Measurements from ENCODE around the gene SULT1E1.

Gene SULT1E1

DNA sequence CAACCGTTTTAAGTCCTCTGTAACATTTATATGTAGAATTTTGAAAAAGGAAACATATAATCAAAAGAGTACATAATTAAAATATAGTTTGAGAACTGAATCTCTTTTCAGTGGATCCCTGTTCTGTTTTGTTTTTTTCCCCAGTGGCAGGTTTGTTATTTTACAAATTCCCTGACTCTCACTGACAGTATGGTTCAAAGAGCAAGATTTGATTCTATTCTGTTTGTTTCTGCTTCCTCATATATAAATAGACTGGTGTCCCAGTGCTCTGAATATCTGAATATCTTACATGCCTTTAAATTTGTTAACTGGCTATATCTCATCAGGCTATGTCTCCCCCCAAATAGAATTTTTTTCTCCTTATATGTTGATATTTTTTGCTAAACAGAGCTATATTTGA, 16.6 kb downstream of the SULT1E1 start:
- CTCF ChIA-PET = no interaction called here

DNA sequence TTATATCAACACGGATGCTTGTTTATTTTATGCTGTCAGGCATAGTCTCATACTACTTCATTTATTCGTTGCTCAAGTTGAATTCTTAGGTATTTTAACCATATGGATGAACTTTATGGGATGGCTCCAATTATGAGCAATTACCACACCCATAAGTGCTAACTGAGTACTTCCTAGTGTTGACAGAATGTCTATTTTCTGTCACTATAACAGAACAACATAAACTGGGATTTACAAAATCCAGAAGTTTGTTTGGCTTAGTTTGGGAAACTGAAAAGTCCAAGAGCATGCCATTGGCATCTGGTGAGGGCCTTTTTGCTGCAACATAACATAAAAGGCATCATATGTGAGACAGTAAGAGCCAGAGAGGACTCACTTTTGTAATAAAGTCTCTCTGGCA, 21.0 kb downstream of the SULT1E1 start:
- DNase-seq (ENCODE audit: extremely low spot score) = no peak
- ChIA-PET CTCF (no interaction called here), POLR2A (no interaction called here)
- TF ChIP-seq TARDBP (IDR thresholded peaks at IDR 0.05) = no peak
- no peak for TF ChIP-seq SP1 (IDR thresholded peaks at IDR 0.05)
- TF ChIP-seq FOXK2 (IDR thresholded peaks at IDR 0.05) = no peak
- TF ChIP-seq LEF1 (IDR thresholded peaks at IDR 0.05; ENCODE audit: borderline replicate concordance) = no peak
- TF ChIP-seq BHLHE40 (IDR thresholded peaks at IDR 0.05; ENCODE audit: borderline replicate concordance) = no peak

More for the DNA sequence above, 16.6 kb downstream of the SULT1E1 start:
- no peak for DNase-seq (ENCODE audit: extremely low spot score)
- TF ChIP-seq NFRKB (IDR thresholded peaks at IDR 0.05) (no peak), BHLHE40 (IDR thresholded peaks at IDR 0.05; ENCODE audit: borderline replicate concordance) (no peak), CTBP1 (IDR thresholded peaks at IDR 0.05; ENCODE audit: borderline replicate concordance) (no peak), LEF1 (IDR thresholded peaks at IDR 0.05; ENCODE audit: borderline replicate concordance) (no peak), FOXK2 (IDR thresholded peaks at IDR 0.05) (no peak), ELF4 (IDR thresholded peaks at IDR 0.05) (no peak), HDGF (IDR thresholded peaks at IDR 0.05; ENCODE audit: borderline replicate concordance) (no peak), SUZ12 (IDR thresholded peaks at IDR 0.05) (no peak), ARNT (IDR thresholded peaks at IDR 0.05) (no peak), SP1 (IDR thresholded peaks at IDR 0.05) (no peak), FOXA1 (IDR thresholded peaks at IDR 0.05) (no peak), L3MBTL2 (conservative IDR thresholded peaks at IDR 0.05) (no peak), ZNF384 (IDR thresholded peaks at IDR 0.05) (no peak), FOXM1 (IDR thresholded peaks at IDR 0.05; ENCODE audit: borderline replicate concordance) (no peak), TARDBP (IDR thresholded peaks at IDR 0.05) (no peak)
- TF ChIP-seq, protein P1, sequence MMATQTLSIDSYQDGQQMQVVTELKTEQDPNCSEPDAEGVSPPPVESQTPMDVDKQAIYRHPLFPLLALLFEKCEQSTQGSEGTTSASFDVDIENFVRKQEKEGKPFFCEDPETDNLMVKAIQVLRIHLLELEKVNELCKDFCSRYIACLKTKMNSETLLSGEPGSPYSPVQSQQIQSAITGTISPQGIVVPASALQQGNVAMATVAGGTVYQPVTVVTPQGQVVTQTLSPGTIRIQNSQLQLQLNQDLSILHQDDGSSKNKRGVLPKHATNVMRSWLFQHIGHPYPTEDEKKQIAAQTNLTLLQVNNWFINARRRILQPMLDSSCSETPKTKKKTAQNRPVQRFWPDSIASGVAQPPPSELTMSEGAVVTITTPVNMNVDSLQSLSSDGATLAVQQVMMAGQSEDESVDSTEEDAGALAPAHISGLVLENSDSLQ (IDR thresholded peaks at IDR 0.05) = no peak
- POLR2A ChIA-PET = no interaction called here

DNA sequence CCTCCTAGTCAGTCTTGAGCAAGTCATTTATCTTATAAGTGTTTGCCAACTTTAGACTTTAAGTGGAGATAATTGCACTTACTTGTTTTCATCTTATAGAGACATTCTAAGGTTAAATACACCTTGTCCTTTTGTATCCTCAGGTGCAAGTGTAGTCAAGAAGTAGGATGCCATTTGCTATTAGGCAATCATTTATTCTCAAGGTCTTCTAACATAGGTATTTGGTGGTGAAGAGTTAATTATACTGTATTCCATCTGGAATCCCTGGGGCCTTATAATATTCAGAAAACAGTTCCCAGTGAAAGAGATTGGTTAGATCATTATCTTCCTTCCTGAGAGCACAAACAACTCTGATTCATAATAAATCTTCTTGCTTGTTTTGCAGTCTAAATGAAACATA, 23.7 kb downstream of the SULT1E1 start:
- TF ChIP-seq HDGF (IDR thresholded peaks at IDR 0.05; ENCODE audit: borderline replicate concordance) (no peak), ARNT (IDR thresholded peaks at IDR 0.05) (no peak)
- DNase-seq (ENCODE audit: extremely low spot score) = no peak
- CTCF ChIA-PET = no interaction called here
- POLR2A ChIA-PET = no interaction called here

DNA sequence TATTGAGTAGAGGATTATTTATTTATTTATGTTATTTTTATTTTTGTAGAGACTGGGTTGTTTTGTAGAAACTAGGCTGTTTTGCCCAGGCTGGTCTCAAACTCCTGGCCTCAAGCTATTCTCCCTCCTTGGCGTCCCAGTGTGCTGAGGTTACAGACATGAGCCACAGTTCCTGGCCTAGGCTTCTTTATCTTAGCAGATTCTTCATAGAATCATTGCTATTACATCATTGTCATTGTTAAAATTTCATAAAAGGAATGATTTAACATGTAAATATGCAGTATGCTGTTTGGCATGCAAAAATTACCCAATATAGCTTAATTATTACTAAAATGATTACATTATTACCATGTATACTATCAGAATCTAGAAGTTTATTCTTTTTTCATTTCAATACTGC, 24.2 kb downstream of the SULT1E1 start:
- CTCF ChIA-PET = no interaction called here
- no peak for TF ChIP-seq FOXM1 (IDR thresholded peaks at IDR 0.05; ENCODE audit: borderline replicate concordance)
- TF ChIP-seq FOXK2 (IDR thresholded peaks at IDR 0.05) = no peak
- TF ChIP-seq NFRKB (IDR thresholded peaks at IDR 0.05) = no peak
- TF ChIP-seq LEF1 (IDR thresholded peaks at IDR 0.05; ENCODE audit: borderline replicate concordance) = no peak
- no peak for TF ChIP-seq L3MBTL2 (conservative IDR thresholded peaks at IDR 0.05)
- TF ChIP-seq, protein P1 (IDR thresholded peaks at IDR 0.05) = no peak
- TF ChIP-seq HDGF (IDR thresholded peaks at IDR 0.05; ENCODE audit: borderline replicate concordance) = no peak
- no peak for TF ChIP-seq CTBP1 (IDR thresholded peaks at IDR 0.05; ENCODE audit: borderline replicate concordance)
- no peak for TF ChIP-seq SUZ12 (IDR thresholded peaks at IDR 0.05)
- TF ChIP-seq ARNT (IDR thresholded peaks at IDR 0.05) = no peak
- no peak for TF ChIP-seq FOXA1 (IDR thresholded peaks at IDR 0.05)
- TF ChIP-seq TARDBP (IDR thresholded peaks at IDR 0.05) = no peak
- no peak for TF ChIP-seq ELF4 (IDR thresholded peaks at IDR 0.05)
- TF ChIP-seq ZNF384 (IDR thresholded peaks at IDR 0.05) = no peak
- TF ChIP-seq SP1 (IDR thresholded peaks at IDR 0.05) = no peak
- no peak for DNase-seq (ENCODE audit: extremely low spot score)
- POLR2A ChIA-PET = no interaction called here

DNA sequence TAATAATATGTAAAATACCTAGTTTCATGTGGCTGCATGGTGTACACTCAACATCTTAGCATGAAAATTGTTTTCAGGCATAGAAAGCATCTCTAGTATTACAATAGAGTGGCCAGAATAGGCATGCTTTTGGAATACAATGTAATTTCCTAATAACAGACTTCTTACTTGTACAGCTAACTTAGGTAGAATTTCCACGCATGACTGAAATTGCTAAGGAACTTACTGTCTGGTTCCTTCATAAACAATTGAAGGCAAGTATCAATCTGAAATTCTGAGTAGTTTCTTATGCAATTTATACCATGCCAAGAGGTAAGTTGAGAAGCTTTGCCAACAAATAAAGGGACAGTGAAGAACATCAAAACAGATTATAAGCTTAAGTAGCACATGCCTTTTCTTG, 26.7 kb downstream of the SULT1E1 start:
- DNase-seq (ENCODE audit: extremely low spot score) = no peak
- ChIA-PET POLR2A (no interaction called here), CTCF (no interaction called here)
- TF ChIP-seq FOXK2 (IDR thresholded peaks at IDR 0.05) (no peak), CTBP1 (IDR thresholded peaks at IDR 0.05; ENCODE audit: borderline replicate concordance) (no peak), LEF1 (IDR thresholded peaks at IDR 0.05; ENCODE audit: borderline replicate concordance) (no peak), FOXM1 (IDR thresholded peaks at IDR 0.05; ENCODE audit: borderline replicate concordance) (no peak), BHLHE40 (IDR thresholded peaks at IDR 0.05; ENCODE audit: borderline replicate concordance) (no peak), L3MBTL2 (conservative IDR thresholded peaks at IDR 0.05) (no peak), SUZ12 (IDR thresholded peaks at IDR 0.05) (no peak), SP1 (IDR thresholded peaks at IDR 0.05) (no peak), ARNT (IDR thresholded peaks at IDR 0.05) (no peak), ELF4 (IDR thresholded peaks at IDR 0.05) (no peak), FOXA1 (IDR thresholded peaks at IDR 0.05) (no peak), ZNF384 (IDR thresholded peaks at IDR 0.05) (no peak), TARDBP (IDR thresholded peaks at IDR 0.05) (no peak)
- TF ChIP-seq, protein P1 (IDR thresholded peaks at IDR 0.05) = no peak

DNA sequence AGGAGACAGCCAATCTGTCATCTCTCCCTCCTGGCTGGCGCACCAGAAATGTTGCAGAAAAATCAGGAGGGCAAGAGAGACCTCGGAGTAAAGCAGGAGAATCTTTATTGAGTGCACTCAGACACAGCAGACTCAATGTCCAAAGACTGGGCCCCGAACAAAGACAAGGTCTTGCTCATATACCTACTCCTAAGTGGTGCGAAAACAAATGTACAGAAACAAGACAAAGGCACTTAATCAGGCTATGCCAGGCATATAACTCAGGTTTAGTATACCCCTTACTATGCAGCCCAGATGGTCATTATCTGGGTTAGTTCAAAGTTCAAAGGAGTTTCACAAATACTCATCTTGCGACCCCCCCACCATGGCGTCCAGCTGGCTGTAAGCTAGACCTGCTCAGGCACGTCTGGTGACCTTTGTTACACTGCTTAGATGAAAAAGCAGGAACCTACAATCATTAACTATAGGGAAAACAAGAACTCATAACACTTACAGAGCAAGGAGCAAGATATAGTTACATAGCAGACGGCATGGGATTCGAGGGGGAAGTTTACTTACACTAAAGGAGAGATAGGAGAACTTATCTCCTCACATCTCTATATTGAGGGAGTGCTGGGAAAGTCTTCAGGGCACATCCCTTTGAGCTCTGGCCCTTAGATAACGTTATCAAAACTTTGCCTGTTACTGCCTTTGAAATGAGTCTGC, 27.5 kb downstream of the SULT1E1 start:
- no peak for DNase-seq (ENCODE audit: extremely low spot score)
- CTCF ChIA-PET = no interaction called here
- POLR2A ChIA-PET = no interaction called here
- no peak for TF ChIP-seq L3MBTL2 (conservative IDR thresholded peaks at IDR 0.05)
- TF ChIP-seq NFRKB (IDR thresholded peaks at IDR 0.05) = no peak
- no peak for TF ChIP-seq SUZ12 (IDR thresholded peaks at IDR 0.05)
- no peak for TF ChIP-seq FOXM1 (IDR thresholded peaks at IDR 0.05; ENCODE audit: borderline replicate concordance)
- no peak for TF ChIP-seq CTBP1 (IDR thresholded peaks at IDR 0.05; ENCODE audit: borderline replicate concordance)

Data from HEK293T (cell line).